Peyer's patch (tissue), 4 donors: Measurements from ENCODE around the gene COL8A1. TPM values are rescaled to one million over a fixed set of nuclear protein-coding genes. Genes with fewer than 3 reads are reported as not detected.

Experiments
- DNase-seq, 3 donors: peaks; one replicate each; pipeline ENCODE4 v3.0.0-alpha.2; 2017 to 2019
- H3K27ac ChIP-seq, 4 donors: fragments of 200-600 bp; sonication (generic); one replicate each; pipeline ENCODE4 v1.5.1; 2016 to 2019
- H3K27me3 ChIP-seq, 2 donors: fragments of 200-600 bp; sonication (generic); one replicate each; pipeline ENCODE4 v1.5.1; 2019
- H3K36me3 ChIP-seq, 3 donors: fragments of 200-600 bp; sonication (generic); one replicate each; pipeline ENCODE4 v1.5.1; 2016 to 2019
- H3K4me1 ChIP-seq, 4 donors: fragments of 200-600 bp; sonication (generic); one replicate each; pipeline ENCODE4 v1.5.1; 2016 to 2019
- H3K4me3 ChIP-seq, 4 donors: fragments of 200-600 bp; sonication (generic); 1 replicate in 3 of 4; 2 replicates in 1 of 4; pipeline ENCODE4 v1.5.1; 2016 to 2019; ENCODE audit warnings: mild to moderate bottlenecking in 1 of 4
- H3K9me3 ChIP-seq, 4 donors: fragments of 200-600 bp; sonication (generic); one replicate each; pipeline ENCODE4 v1.5.1; 2016 to 2019; ENCODE audit warnings: mild to moderate bottlenecking in 1 of 4
- CTCF ChIP-seq, 6 experiments: fragments of 450-650 bp in 4 of 6; fragments of 200-600 bp in 2 of 6; sonication (generic) in 1 of 6; IDR thresholded peaks; one replicate each; pipeline ENCODE4 v1.5.1; 2017 to 2019; ENCODE audit warnings: antibody characterized with exemption in 6 of 6, mild to moderate bottlenecking in 3 of 6, moderate library complexity in 1 of 6
- POLR2A ChIP-seq, 2 donors: fragments of 450-650 bp; IDR thresholded peaks; one replicate each; pipeline ENCODE4 v1.5.1; 2017; ENCODE audit warnings: antibody characterized with exemption in 2 of 2, mild to moderate bottlenecking in 2 of 2, moderate library complexity in 2 of 2
- total RNA-seq, 4 donors: library from RNA; depleted of rRNA; stranded (reverse); fragments of >200 nt; gene quantifications; one replicate each; pipeline ENCODE4 v1.1.0, GENCODE V29; 2016

COL8A1 gene
- total RNA-seq, 4 donors from 2014 or later, result 2.3 to 5.3 (median 3.3) TPM; not detected in 1

- no peaks in the 10 kb centered on the region for H3K36me3 ChIP-seq
- no peak for TF ChIP-seq CTCF (IDR thresholded peaks at IDR 0.05)
- no peak for TF ChIP-seq POLR2A (IDR thresholded peaks at IDR 0.05)
- no peaks in the 10 kb centered on the region for H3K4me1 ChIP-seq
- H3K9me3 ChIP-seq, result no peaks in the 10 kb centered on the region
- no peaks in the 10 kb centered on the region for H3K27me3 ChIP-seq
- no peak overlapping the region for H3K27ac ChIP-seq
- DNase-seq, result no peak
- H3K4me3 ChIP-seq, result no peak overlapping the region
Measured at GRCh38 chr3:99681512-99681911, 43.1 kb downstream of the COL8A1 start.

GRCh38 chr3:99681976-99682375, 43.6 kb downstream of the COL8A1 start:
- no peaks in the 10 kb centered on the region for H3K4me1 ChIP-seq
- no peak for TF ChIP-seq CTCF (IDR thresholded peaks at IDR 0.05)
- H3K36me3 ChIP-seq, result no peaks in the 10 kb centered on the region
- H3K27ac ChIP-seq, result no peak overlapping the region
- H3K27me3 ChIP-seq, result no peaks in the 10 kb centered on the region
- no peaks in the 10 kb centered on the region for H3K9me3 ChIP-seq
- DNase-seq, result no peak
- H3K4me3 ChIP-seq, result no peak overlapping the region

- no peak for TF ChIP-seq CTCF (IDR thresholded peaks at IDR 0.05)
- no peak for TF ChIP-seq POLR2A (IDR thresholded peaks at IDR 0.05)
Measured at GRCh38 chr3:99683465-99683864, 45.1 kb downstream of the COL8A1 start.

GRCh38 chr3:99683876-99684275, 45.5 kb downstream of the COL8A1 start:
- H3K27ac ChIP-seq, result no peak overlapping the region
- TF ChIP-seq CTCF (IDR thresholded peaks at IDR 0.05), result no peak
- no peak for TF ChIP-seq POLR2A (IDR thresholded peaks at IDR 0.05)
- no peak for DNase-seq

More at GRCh38 chr3:99683465-99683864, 45.1 kb downstream of the COL8A1 start:
- Histone ChIP-seq H3K36me3 (no peaks in the 10 kb centered on the region), H3K4me1 (no peaks in the 10 kb centered on the region), H3K27me3 (no peaks in the 10 kb centered on the region), H3K9me3 (no peaks in the 10 kb centered on the region), H3K4me3 (no peak overlapping the region), H3K27ac (no peak overlapping the region)
- no peak for DNase-seq

GRCh38 chr3:99684644-99685043, 46.2 kb downstream of the COL8A1 start:
- Histone ChIP-seq H3K27ac (no peak overlapping the region), H3K27me3 (no peaks in the 10 kb centered on the region), H3K9me3 (no peaks in the 10 kb centered on the region), H3K4me3 (no peak overlapping the region), H3K4me1 (no peaks in the 10 kb centered on the region), H3K36me3 (no peaks in the 10 kb centered on the region)
- no peak for TF ChIP-seq CTCF (IDR thresholded peaks at IDR 0.05)
- TF ChIP-seq POLR2A (IDR thresholded peaks at IDR 0.05), result no peak
- no peak for DNase-seq

More at GRCh38 chr3:99683876-99684275, 45.5 kb downstream of the COL8A1 start:
- no peaks in the 10 kb centered on the region for H3K36me3 ChIP-seq
- H3K27me3 ChIP-seq, result no peaks in the 10 kb centered on the region
- H3K4me3 ChIP-seq, result no peak overlapping the region
- no peaks in the 10 kb centered on the region for H3K9me3 ChIP-seq
- no peaks in the 10 kb centered on the region for H3K4me1 ChIP-seq

GRCh38 chr3:99686469-99686868, 48.1 kb downstream of the COL8A1 start:
- TF ChIP-seq POLR2A (IDR thresholded peaks at IDR 0.05), result no peak
- no peak for TF ChIP-seq CTCF (IDR thresholded peaks at IDR 0.05)
- no peaks in the 10 kb centered on the region for H3K4me1 ChIP-seq
- no peak for DNase-seq
- H3K36me3 ChIP-seq, result no peaks in the 10 kb centered on the region
- H3K27me3 ChIP-seq, result no peaks in the 10 kb centered on the region
- no peak overlapping the region for H3K4me3 ChIP-seq
- no peak overlapping the region for H3K27ac ChIP-seq
- H3K9me3 ChIP-seq, result no peaks in the 10 kb centered on the region
